Esophagus (tissue), 2 donors: ENCODE results near the gene ATOH8. TPM values are rescaled to one million over a fixed set of nuclear protein-coding genes. Genes with fewer than 3 reads are reported as not detected.

Experiments
- H3K27ac ChIP-seq, 2 donors: one replicate each; pipeline ENCODE4 v1.5.1; 2013; ENCODE audit warnings: low read depth in 2 of 2, mild to moderate bottlenecking in 2 of 2, inconsistent platforms in 1 of 2, low read length in 1 of 2, moderate library complexity in 1 of 2
- H3K27me3 ChIP-seq, 2 donors: one replicate each; pipeline ENCODE4 v1.6.1; 2013; ENCODE audit warnings: low read length in 2 of 2, control low read depth in 1 of 2, mild to moderate bottlenecking in 1 of 2; ENCODE audit not compliant: insufficient read depth in 2 of 2, control insufficient read depth in 1 of 2
- H3K36me3 ChIP-seq, 2 donors: one replicate each; pipeline ENCODE4 v1.6.1; 2013; ENCODE audit warnings: low read length in 1 of 2; ENCODE audit not compliant: control insufficient read depth in 2 of 2, insufficient read depth in 2 of 2
- H3K4me1 ChIP-seq, 2 donors: one replicate each; pipeline ENCODE4 v1.6.1; 2013; ENCODE audit warnings: low read length in 1 of 2; ENCODE audit not compliant: control insufficient read depth in 2 of 2, insufficient read depth in 2 of 2
- H3K4me3 ChIP-seq, 2 donors: one replicate each; pipeline ENCODE4 v1.5.1; 2013; ENCODE audit warnings: low read length in 2 of 2, mild to moderate bottlenecking in 2 of 2, low read depth in 1 of 2, moderate library complexity in 1 of 2
- H3K9me3 ChIP-seq, 2 donors: one replicate each; pipeline ENCODE4 v1.6.1; 2013; ENCODE audit warnings: mild to moderate bottlenecking in 2 of 2, low read depth in 1 of 2, low read length in 1 of 2, moderate library complexity in 1 of 2; ENCODE audit not compliant: control insufficient read depth in 2 of 2, insufficient read depth in 1 of 2
- WGBS, 2 donors: extraction: QIAGEN DNeasy Blood & Tissue Kit; methylation state at CpG; one replicate each; pipeline ENCODE4 v1.1.7; 2013; 5-methylcytosine and 5-hydroxymethylcytosine counted together
- polyA plus RNA-seq, 2 donors: library from polyadenylated mRNA; stranded (reverse); fragments of 200-250 nt; gene quantifications; one replicate each; pipeline ENCODE4 v1.2.3, GENCODE V29; 2013
- donor health status: healthy with polysubstance abuse.
- donor health status: Bipolar disorder and iron deficiency.

The ATOH8 gene
- polyA plus RNA-seq, 2 donors = 3.0 to 5.9 TPM

DNA sequence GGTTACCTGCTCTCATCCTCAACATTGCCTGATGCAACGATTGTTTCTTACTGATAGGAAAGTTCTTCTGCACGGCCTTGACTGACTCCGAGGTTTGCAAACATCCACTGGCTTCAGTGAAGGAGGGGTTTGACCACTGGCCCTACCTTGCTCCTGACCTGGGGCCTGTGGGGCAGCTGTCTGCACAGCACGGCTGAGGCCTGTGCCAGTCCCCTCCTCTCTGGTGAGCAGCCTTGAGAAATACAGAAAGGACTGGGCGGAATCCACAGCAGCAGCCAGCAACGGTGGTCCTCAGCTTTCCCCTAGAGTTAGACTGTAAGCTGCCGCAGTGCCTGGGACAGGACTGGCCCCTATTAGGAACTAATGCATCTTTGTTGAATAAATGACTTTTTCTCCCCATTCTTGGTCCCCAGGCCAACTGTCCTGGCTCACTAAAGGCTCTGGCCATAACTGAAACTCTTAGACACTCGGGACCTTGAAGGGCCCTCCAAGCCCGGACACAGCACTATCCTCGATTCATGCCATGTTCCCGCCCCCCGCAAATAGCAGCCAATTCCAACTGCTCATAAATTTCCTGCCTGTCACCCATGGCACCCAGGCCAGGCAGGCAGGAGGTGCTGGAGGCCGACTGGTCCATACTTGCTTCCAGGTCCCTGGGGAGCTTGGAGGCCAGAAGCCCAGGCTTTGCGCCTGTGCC, 26.7 kb downstream of the ATOH8 start:
- H3K27ac ChIP-seq = no peak overlapping the region
- H3K36me3 ChIP-seq = no peaks in the 10 kb centered on the region
- no peaks in the 10 kb centered on the region for H3K9me3 ChIP-seq
- WGBS, 2 donors = 66% methylated on average over 14 of the region's 14 CpGs
- no peak overlapping the region for H3K4me3 ChIP-seq
- H3K4me1 ChIP-seq = peaks cover 0 to 2% of the 10 kb centered on the region in 2 donors
- H3K27me3 ChIP-seq = no peaks in the 10 kb centered on the region

DNA sequence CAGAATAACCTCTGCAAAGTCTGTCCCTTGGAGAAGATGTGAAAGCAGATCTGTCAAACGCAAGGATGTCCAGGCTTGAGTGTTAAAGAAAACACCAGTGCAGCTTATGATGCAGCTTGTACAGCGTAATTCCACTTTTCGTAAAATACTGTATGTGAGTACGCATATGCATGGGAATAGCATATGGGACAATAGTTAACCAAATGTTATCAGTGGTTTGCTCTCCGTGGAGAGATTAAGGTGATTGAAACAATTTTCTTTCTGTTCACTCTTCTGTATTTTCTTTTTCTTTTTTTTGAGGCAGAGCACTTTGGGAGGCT, 27.2 kb downstream of the ATOH8 start:
- Histone ChIP-seq H3K9me3 (no peaks in the 10 kb centered on the region), H3K27me3 (no peaks in the 10 kb centered on the region), H3K4me1 (peaks cover 0 to 2% of the 10 kb centered on the region in 2 donors), H3K36me3 (no peaks in the 10 kb centered on the region), H3K27ac (no peak overlapping the region), H3K4me3 (no peak overlapping the region)
- WGBS, 2 donors = 78 to 82% methylated on average over 5 of the region's 5 CpGs

GRCh38 chr2:85783796-85784195, 30.0 kb downstream of the ATOH8 start:
- 91 to 96% methylated on average over 7 of the region's 7 CpGs for WGBS, 2 donors

GRCh38 chr2:85784474-85784986, 30.7 kb downstream of the ATOH8 start:
- no peak overlapping the region for H3K27ac ChIP-seq
- H3K4me3 ChIP-seq = no peak overlapping the region
- peaks cover 0 to 2% of the 10 kb centered on the region in 2 donors for H3K36me3 ChIP-seq
- no peaks in the 10 kb centered on the region for H3K9me3 ChIP-seq
- no peaks in the 10 kb centered on the region for H3K4me1 ChIP-seq
- 91 to 94% methylated on average over 6 of the region's 6 CpGs for WGBS, 2 donors
- H3K27me3 ChIP-seq = peaks cover 0 to 2% of the 10 kb centered on the region in 2 donors

More at GRCh38 chr2:85783796-85784195, 30.0 kb downstream of the ATOH8 start:
- H3K4me3 ChIP-seq = no peak overlapping the region
- peaks cover 0 to 2% of the 10 kb centered on the region in 2 donors for H3K36me3 ChIP-seq
- H3K27me3 ChIP-seq = peaks cover 0 to 2% of the 10 kb centered on the region in 2 donors
- no peaks in the 10 kb centered on the region for H3K4me1 ChIP-seq
- no peak overlapping the region for H3K27ac ChIP-seq
- H3K9me3 ChIP-seq = no peaks in the 10 kb centered on the region

GRCh38 chr2:85785027-85785822, 31.4 kb downstream of the ATOH8 start:
- Histone ChIP-seq H3K9me3 (no peaks in the 10 kb centered on the region), H3K36me3 (peaks cover 0 to 2% of the 10 kb centered on the region in 2 donors), H3K4me1 (no peaks in the 10 kb centered on the region), H3K4me3 (no peak overlapping the region), H3K27me3 (peaks cover 0 to 2% of the 10 kb centered on the region in 2 donors), H3K27ac (peak overlapping the region; percentile 3 to 36)
- WGBS, 2 donors = 62 to 71% methylated on average over 25 of the region's 25 CpGs

- Histone ChIP-seq H3K36me3 (peaks cover 0 to 2% of the 10 kb centered on the region in 2 donors), H3K4me1 (no peaks in the 10 kb centered on the region), H3K9me3 (no peaks in the 10 kb centered on the region), H3K27me3 (peaks cover 0 to 2% of the 10 kb centered on the region in 2 donors), H3K27ac (peak overlapping the region in 1 of 2 donors; percentile 36), H3K4me3 (no peak overlapping the region)
- WGBS, 2 donors = 58 to 72% methylated on average over 4 of the region's 4 CpGs
Measured at GRCh38 chr2:85785871-85786270, 32.1 kb downstream of the ATOH8 start.

GRCh38 chr2:85786444-85786843, 32.7 kb downstream of the ATOH8 start:
- no peak overlapping the region for H3K27ac ChIP-seq
- peaks cover 0 to 2% of the 10 kb centered on the region in 2 donors for H3K36me3 ChIP-seq
- no peak overlapping the region for H3K4me3 ChIP-seq
- H3K27me3 ChIP-seq = peaks cover 0 to 2% of the 10 kb centered on the region in 2 donors
- H3K9me3 ChIP-seq = no peaks in the 10 kb centered on the region
- H3K4me1 ChIP-seq = no peaks in the 10 kb centered on the region
- 91 to 92% methylated on average over 7 of the region's 7 CpGs for WGBS, 2 donors

GRCh38 chr2:85786865-85787264, 33.1 kb downstream of the ATOH8 start:
- Histone ChIP-seq H3K4me3 (no peak overlapping the region), H3K4me1 (peaks cover 3% of the 10 kb centered on the region in 2 donors), H3K27me3 (peaks cover 0 to 2% of the 10 kb centered on the region in 2 donors), H3K36me3 (peaks cover 0 to 2% of the 10 kb centered on the region in 2 donors), H3K9me3 (no peaks in the 10 kb centered on the region), H3K27ac (no peak overlapping the region)
- 87 to 88% methylated on average over 14 of the region's 14 CpGs for WGBS, 2 donors

DNA sequence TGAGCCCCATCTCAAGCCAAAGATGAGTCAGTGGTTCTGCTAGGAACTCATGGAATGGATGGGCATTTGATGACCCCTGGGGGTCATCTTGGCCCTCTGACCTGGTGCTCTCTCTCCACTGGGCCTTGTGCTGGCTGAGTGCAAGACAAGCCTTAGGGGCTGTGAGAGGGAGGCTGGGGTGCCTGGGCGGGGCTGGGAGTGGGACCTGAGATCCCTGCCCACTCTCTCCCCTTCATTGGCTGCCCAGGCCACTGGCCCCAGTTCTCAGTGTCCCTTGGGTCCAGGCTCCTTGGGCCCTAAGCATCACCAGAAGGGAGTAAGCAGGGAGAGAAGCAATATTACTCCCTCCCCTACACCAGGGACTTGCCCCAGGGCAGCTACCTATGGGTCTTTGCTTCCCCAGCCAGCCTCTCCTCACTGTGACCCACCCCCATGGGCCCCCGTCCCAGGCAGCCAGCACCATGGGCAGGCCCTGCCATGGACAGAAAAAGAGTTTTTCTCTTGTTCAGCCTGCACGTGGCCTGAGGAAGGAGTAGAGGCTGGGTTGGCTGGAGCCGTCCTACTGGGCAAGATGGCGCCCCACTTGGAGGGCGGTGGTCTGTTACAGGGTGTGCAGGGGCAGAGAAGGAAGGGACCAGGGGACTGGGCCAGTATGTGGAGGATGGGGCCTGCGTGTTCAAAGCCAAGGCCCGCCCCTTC, 33.6 kb downstream of the ATOH8 start:
- Histone ChIP-seq H3K27ac (no peak overlapping the region), H3K36me3 (peaks cover 0 to 2% of the 10 kb centered on the region in 2 donors), H3K4me1 (peaks cover 3 to 7% of the 10 kb centered on the region in 2 donors), H3K27me3 (peaks cover 0 to 2% of the 10 kb centered on the region in 2 donors), H3K9me3 (no peaks in the 10 kb centered on the region), H3K4me3 (no peak overlapping the region)
- WGBS, 2 donors = 88 to 89% methylated on average over 8 of the region's 8 CpGs
